Measurements from ENCODE around the gene PPP1R18. TPM values are rescaled to one million over a fixed set of nuclear protein-coding genes. Genes with fewer than 3 reads are reported as not detected.

PPP1R18 gene
- total and polyA plus RNA-seq, 9 of the 15 experiments (the other 6 are each of a cell fraction or from before 2014, with no cell fraction given): 12.0 to 99.2 (median 42.6) TPM

GRCh38 chr6:30717129-30717844 is 30.8 kb upstream of the PPP1R18 start, which contains the start of gene MDC1 (continued):
- TF ChIP-seq, protein P1, sequence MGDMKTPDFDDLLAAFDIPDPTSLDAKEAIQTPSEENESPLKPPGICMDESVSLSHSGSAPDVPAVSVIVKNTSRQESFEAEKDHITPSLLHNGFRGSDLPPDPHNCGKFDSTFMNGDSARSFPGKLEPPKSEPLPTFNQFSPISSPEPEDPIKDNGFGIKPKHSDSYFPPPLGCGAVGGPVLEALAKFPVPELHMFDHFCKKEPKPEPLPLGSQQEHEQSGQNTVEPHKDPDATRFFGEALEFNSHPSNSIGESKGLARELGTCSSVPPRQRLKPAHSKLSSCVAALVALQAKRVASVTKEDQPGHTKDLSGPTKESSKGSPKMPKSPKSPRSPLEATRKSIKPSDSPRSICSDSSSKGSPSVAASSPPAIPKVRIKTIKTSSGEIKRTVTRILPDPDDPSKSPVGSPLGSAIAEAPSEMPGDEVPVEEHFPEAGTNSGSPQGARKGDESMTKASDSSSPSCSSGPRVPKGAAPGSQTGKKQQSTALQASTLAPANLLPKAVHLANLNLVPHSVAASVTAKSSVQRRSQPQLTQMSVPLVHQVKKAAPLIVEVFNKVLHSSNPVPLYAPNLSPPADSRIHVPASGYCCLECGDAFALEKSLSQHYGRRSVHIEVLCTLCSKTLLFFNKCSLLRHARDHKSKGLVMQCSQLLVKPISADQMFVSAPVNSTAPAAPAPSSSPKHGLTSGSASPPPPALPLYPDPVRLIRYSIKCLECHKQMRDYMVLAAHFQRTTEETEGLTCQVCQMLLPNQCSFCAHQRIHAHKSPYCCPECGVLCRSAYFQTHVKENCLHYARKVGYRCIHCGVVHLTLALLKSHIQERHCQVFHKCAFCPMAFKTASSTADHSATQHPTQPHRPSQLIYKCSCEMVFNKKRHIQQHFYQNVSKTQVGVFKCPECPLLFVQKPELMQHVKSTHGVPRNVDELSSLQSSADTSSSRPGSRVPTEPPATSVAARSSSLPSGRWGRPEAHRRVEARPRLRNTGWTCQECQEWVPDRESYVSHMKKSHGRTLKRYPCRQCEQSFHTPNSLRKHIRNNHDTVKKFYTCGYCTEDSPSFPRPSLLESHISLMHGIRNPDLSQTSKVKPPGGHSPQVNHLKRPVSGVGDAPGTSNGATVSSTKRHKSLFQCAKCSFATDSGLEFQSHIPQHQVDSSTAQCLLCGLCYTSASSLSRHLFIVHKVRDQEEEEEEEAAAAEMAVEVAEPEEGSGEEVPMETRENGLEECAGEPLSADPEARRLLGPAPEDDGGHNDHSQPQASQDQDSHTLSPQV (IDR thresholded peaks at IDR 0.05): no peak; the same call in none of the 2 replicates
- TF ChIP-seq MBD1 (CRISPR knock-in tag; IDR thresholded peaks at IDR 0.05) (no peak), NFIC (IDR thresholded peaks at IDR 0.05) (peak; percentile 55), ZNF518B (CRISPR knock-in tag; IDR thresholded peaks at IDR 0.05) (no peak), SIRT6 (IDR thresholded peaks at IDR 0.05; ENCODE audit: low read depth, low read length) (no peak), PYGO2 (tag; IDR thresholded peaks at IDR 0.05) (no peak), ZNF175 (CRISPR knock-in tag; IDR thresholded peaks at IDR 0.05; ENCODE audit: low read depth) (no peak; the same call in 1 of the 2 replicates), ZKSCAN3 (CRISPR knock-in tag; IDR thresholded peaks at IDR 0.05) (no peak), TAL1 (IDR thresholded peaks at IDR 0.05) (peak; percentile 33; the same call in 1 of the 2 replicates), BMI1 (IDR thresholded peaks at IDR 0.05; ENCODE audit: low read length) (no peak), ZNF140 (CRISPR knock-in tag; IDR thresholded peaks at IDR 0.05) (no peak), PBX2 (CRISPR knock-in tag; IDR thresholded peaks at IDR 0.05; ENCODE audit: low read depth) (peak; percentile 90), PBX2 (tag; conservative IDR thresholded peaks at IDR 0.05; ENCODE audit: low read depth) (peak; percentile 99)
